Measurements from ENCODE around the gene SCN4B.

DNA sequence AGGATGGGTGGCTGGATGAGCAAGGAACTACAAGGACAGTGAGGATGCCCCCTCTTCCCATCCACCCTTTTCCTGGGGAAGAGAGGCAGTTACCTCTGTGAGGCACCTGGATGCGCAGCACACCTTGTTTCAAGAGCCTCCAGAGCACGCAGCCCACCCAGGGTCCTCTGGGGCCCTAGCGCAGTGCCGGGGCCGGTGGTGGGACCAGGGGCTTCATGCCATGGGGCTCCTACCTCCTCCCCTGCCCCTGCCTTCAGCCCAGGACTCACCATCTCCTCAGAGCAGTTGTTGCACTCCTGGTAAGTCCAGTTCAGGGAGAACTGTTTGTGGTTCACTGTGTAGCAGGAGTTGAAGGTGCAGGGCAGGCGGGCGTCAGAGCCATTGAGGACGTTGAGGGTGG lies 15.7 kb upstream of the SCN4B start:
- TF ChIP-seq, protein P1, sequence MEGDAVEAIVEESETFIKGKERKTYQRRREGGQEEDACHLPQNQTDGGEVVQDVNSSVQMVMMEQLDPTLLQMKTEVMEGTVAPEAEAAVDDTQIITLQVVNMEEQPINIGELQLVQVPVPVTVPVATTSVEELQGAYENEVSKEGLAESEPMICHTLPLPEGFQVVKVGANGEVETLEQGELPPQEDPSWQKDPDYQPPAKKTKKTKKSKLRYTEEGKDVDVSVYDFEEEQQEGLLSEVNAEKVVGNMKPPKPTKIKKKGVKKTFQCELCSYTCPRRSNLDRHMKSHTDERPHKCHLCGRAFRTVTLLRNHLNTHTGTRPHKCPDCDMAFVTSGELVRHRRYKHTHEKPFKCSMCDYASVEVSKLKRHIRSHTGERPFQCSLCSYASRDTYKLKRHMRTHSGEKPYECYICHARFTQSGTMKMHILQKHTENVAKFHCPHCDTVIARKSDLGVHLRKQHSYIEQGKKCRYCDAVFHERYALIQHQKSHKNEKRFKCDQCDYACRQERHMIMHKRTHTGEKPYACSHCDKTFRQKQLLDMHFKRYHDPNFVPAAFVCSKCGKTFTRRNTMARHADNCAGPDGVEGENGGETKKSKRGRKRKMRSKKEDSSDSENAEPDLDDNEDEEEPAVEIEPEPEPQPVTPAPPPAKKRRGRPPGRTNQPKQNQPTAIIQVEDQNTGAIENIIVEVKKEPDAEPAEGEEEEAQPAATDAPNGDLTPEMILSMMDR (conservative IDR thresholded peaks at IDR 0.05): no peak
- no peak for TF ChIP-seq EZH2 (IDR thresholded peaks at IDR 0.05; ENCODE audit: low read depth)

Data from PC-9 (cell line).